SHP77 treated with DMSO at 0.1 percent for 48 hours (cell line): ENCODE measurements around the gene PPP1R12C.
"Not testable (repeated sequence)": the region's sequence is repeated elsewhere in the genome, so short reads cannot be mapped to it uniquely, and the experiment has no call there.

Experiments used
- DNase-seq: peaks from one replicate; lab custom pipeline; 2025; lab: John Stamatoyannopoulos, UW

PPP1R12C gene

GRCh38 chr19:55112246-55112776, 5.1 kb downstream of the PPP1R12C start:
- no peak for DNase-seq

- DNase-seq, result no peak
These were observed 6.1 kb downstream of the PPP1R12C start for GRCh38 chr19:55111238-55111831.

DNA sequence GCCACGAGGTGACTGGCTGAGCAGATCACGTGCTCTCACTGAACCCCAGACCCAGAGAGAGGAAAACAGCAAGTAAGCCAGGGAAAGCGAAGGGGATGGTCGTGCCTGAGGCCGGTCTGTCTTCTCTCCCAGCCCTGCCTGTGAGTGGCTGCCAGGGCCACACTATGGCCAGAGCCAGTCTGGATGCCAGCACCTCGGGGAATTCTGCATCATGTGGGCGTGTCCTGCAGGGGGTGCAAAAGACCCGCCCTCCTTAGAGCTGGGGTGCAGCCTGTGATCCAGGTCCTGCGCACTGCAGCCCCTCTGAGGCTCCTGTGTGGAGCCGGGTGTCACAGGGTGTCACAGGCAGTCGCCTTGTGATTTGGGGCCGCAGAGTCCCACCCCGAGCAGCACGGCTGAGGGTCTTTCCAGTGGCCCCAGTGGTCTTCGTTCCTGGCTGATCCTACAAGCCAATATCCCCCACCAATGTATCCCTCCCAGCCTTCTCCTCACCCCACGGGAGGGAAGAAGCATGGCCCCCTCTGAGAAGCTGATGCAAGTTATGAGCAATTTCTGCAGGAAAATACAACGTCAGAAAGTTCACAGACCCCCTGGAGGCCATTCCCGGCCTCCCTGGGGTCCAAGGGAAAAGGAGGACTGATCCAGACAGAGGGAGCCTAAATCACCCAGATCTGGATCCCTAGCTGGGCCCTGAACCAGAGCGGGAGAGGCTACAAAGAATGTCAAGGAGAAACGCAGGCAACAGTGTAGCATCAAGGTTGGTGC, 7.7 kb downstream of the PPP1R12C start:
- no peak for DNase-seq

DNA sequence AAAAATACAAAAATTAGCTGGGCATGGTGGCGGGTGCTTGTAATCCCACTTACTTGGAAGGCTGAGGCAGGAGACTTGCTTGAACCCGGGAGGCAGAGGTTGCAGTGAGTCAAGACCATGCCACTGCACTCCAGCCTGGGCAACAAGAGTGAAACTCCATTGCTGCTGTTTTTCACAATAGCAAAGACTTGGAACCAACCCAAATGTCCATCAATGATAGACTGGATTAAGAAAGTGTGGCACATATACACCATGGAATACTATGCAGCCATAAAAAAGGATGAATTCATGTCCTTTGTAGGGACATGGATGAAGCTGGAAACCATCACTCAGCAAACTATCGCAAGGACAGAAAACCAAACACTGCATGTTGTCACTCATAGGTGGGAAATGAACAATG, 10.2 kb downstream of the PPP1R12C start:
- DNase-seq, result not testable (repeated sequence)

DNA sequence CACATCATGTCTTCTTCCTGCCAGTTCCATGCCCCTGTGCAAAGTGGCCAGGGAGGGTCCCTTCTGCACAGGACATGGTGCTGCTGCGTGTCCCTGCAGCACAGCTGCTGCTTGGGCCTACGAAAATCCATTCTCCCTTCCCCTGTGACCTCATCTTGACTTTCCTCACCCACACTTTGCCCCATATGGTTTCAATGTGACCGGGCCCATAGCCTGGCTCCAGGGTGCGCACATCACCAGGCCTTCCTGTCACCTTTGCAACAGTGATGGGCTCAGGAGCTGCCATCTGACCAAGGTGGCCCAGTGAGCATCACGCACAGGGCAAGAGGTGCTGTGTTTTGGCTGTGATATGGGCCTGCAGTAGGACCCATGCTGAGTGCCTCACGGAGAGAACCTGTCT, 10.8 kb downstream of the PPP1R12C start:
- no peak for DNase-seq

DNA sequence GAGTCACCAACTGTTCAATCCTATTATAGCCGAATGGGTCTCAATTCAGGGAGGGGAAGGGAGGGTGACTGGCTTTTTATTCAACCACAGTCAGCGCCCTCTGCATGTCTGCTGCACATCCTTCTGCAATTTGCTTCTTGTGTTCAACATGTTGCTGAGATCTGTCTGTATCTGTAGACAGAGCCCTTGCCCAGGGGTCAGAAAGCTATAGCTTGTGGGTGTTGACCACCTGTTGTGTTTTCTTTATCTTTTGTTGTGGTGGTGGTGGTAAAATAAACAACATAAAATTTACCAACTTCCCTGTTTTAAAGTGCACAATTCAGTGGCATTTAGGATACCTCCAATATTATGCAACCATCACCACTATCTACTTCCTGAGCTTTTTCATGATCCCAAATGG, 12.2 kb downstream of the PPP1R12C start:
- no peak for DNase-seq

DNA sequence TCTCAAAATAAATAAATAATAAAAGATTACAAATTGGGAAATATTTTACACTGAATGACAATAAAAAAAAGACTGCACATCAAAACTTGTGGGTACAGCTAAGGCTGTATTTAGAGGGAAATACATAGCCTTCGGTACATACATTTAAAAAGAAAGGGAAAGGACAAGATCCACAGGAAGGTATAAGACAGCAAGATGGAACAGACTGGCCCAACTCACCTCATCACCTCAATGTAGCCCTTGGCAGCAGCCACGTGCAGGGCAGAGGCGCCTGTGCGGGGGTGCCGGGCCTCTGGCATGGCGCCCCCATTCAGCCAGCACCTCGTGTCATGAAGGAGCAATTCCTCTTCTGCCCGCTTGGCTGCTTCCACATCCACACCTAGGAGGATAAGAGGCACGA, 14.2 kb downstream of the PPP1R12C start:
- no peak for DNase-seq

- no peak for DNase-seq
These were observed 16.2 kb downstream of the PPP1R12C start for GRCh38 chr19:55101261-55101660.

DNA sequence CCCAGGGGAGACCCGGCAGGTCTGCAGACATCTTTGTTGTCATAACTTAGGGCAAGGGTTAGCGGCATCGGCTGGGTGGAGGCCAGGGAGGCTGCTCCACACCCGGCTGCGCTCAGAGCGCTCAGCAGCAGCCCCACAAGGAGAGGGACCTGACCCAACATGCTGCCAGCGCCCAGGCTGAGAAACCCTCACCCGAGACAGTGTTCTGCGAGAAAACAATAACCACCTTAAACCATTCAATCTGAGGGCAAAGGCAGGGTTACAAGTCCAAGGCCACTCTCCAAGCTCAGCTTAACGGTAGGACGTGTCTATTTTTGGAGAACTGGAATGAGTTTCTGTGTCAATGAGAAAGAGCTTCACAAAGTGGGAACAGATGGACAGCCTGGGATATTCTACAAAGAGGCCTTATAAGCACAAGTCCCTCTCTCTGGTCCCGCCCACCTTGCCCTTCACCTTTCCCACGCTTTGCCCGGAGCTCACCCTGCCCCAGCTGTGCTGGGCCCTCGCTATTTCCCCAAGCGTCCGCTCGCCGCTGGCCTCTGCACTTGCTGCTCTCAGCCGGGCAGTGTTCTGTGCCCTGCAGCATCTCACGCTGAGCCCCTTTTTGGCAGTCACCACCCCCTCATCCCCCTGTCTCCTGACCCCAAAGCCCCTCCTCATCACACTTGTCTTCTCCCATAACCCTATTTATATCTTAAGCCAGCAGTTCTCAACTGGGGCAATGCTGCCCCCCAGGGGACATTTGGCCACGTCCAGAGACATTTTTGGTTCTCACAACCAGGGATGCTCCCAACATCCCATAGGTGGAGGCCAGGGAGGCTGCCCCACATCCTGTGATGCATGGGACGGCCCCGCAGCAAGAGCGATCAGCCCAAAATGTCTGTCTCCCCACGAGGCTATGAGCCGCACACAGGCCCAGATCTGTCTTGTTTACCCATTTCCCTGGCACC, 17.6 kb downstream of the PPP1R12C start:
- no peak for DNase-seq

DNA sequence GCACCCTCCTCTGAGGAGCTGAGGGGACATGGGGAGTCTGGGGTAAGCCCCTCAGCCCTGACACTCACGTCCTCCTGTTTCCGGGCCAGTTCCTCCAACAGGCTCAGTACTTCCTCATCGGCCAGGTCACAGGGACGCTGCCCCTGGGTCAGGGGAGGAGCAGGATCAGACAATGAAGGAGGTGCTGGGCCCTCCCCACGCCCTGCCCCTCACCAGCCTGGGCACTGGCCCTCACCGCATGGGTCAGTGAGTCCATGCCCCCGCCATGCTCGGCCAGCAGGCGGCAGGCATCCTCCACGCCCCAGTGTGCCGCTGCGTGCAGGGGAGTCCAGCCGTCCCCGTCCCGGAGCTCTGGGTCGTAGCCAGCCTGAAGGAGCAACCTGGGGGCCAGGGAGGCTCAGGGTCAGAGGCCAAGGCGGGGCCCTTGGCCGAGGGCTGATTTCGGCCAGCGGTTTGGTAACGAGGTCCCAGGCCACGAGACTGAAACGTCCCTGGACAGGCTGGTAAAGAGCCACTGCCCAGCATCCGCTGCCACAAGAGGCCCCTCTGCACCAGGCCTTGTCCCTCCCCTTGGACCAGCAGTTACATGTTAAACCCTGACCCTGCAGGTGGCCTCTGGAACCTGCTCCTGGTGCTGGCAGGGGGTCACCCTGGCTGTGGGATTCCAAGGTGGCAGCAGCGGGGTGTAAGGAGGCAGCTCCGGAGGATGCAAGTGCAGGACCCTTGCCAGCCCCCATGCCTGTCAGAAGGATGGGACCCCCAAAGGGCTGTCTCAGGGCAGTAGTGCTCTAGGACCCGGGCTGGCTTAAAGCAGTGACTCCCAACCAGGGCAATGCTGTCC, 18.5 kb downstream of the PPP1R12C start:
- DNase-seq, result no peak

DNA sequence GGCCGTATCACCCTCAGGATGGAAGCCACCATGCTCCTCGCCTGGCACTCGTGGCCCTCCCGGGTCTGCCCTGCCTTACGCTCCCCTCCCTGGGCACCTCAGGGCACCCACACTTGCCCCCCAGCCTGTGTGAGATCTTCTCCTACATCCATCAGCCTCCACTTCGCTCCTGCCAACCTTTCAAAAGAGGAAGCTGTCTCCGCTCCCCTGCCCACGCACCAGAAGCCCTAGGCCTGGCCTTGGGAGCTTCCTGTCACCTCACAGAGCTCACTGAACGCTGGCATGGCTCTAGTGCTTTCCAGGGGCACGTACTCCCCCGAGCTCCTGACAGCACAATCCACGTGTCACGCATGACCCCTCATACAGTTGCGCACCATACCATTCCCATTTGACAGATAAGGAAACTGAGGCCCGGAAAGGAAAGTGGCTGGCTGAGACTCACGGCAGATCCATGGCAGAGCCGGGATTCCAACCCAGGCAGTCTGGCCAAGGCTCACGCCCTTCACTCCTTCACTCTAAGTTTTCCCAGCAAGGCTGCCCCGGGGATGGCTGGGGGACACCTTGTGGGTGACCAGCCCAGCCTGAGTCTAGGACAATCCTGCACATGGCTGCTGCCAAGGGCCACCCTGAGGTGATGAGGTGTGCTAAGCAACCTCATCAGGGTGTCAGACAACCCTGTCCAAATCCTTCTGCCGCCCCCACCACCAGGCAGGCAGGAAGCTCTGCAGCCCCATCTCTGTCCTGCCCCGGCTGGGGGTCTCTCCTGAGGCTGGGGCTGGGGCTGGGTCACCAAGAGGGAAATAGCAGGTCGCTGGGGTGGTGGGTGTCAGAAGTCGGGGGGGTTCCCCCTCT, 19.3 kb downstream of the PPP1R12C start:
- DNase-seq, result no peak

DNA sequence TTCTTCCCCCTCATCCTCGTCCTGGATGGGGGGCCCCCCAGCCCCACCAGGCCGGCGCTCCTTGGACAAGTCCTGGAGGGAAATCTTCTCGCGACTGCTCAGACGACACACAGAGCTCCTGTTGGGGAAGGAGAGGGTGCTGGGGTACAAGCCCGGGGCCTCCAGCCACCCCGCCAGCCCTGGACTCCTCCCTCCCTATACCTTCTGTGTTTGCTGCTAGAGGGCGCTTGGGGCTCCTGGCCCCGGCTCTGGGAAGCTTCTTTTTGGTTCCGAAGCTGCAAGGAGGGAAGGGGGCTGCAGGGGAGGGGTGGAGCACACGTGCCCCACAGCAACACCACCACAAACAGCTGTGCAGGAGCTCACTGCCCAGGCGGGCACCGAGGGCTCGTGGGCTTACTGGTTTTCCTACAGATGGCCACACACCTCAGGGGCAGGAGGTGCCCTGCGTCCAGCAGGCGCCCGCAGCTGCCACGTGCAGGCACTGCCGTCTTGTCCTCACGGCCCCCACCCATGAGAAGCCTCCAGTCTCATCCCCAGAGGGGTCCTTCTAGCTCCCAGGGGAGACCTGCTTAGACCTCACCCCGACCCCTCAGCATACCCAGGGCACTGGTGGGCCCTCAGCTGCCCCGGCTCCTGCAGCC, 21.3 kb downstream of the PPP1R12C start:
- DNase-seq, result no peak

GRCh38 chr19:55095260-55096060, 22.0 kb downstream of the PPP1R12C start:
- no peak for DNase-seq

- no peak for DNase-seq
These were observed 22.8 kb downstream of the PPP1R12C start for GRCh38 chr19:55094456-55095259.

- DNase-seq, result no peak
These were observed 24.8 kb downstream of the PPP1R12C start for GRCh38 chr19:55092423-55093318.

DNA sequence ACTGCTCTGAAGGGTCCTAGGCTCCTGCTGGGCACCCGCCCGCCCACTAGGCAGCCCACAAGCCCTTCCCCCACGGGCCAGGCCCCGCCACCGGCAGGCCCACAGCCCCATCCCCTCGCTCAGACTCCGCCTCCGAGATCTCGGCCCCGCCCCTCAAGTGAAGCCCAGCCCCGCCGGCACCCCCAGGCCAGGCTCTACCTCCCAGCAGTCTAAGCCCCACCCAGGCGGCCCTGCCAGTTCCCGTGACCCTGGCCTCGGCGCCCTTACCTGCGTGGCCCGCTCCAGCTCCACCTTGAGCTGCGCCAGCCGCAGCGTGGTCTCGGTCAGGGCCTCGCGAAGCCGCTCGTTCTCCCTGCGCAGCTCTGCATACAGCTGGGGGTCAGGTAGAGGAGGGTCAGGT, 25.5 kb downstream of the PPP1R12C start:
- DNase-seq, result no peak
